Ovary (tissue), 3 donors: ENCODE results near the gene CSF1R.

Source experiments
- EP300 ChIP-seq: sonication (generic); formaldehyde crosslinking; IDR thresholded peaks from one replicate; pipeline ENCODE4 v1.6.1; 2017; ENCODE audit warnings: antibody characterized with exemption
- TF ChIP-seq, protein P1 (sequence below), 3 donors: fragments of 450-650 bp in 2 of 3; fragments of 200-600 bp in 1 of 3; IDR thresholded peaks; one replicate each; pipeline versions ENCODE4 v1.5.1 to v1.8.0; 2016 to 2022; ENCODE audit warnings: antibody characterized with exemption in 3 of 3, mild to moderate bottlenecking in 1 of 3
- donor health status: DM: no; HTN: no; CAD: no.

DNA sequence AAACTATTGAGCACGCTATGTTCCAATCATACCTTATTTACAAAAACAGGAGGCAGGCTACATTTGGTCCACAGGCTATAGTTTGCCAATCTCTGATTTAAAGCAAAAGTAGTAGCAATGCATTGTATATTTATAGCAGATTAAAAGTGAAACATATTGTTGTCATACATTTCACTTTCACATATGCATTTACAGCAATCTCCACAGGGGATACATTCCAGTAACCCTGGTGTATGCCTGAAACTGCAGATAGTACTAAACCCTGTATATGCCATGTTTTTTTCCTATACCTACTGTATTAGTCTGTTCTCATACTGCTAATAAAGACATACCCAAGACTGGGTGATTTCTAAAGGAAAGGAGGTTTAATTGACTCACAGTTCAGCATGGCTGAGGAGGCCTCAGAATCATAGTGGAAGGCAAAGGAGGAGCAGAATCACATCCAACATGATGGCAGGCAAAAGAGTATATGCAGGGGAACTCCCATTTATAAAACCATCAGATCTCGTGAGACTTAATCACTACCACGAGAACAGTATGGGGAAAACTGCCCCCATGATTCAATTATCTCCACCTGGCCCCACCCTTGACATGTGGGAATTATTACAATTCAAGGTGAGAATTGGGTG, 5.9 kb upstream of the CSF1R start:
- TF ChIP-seq, protein P1, sequence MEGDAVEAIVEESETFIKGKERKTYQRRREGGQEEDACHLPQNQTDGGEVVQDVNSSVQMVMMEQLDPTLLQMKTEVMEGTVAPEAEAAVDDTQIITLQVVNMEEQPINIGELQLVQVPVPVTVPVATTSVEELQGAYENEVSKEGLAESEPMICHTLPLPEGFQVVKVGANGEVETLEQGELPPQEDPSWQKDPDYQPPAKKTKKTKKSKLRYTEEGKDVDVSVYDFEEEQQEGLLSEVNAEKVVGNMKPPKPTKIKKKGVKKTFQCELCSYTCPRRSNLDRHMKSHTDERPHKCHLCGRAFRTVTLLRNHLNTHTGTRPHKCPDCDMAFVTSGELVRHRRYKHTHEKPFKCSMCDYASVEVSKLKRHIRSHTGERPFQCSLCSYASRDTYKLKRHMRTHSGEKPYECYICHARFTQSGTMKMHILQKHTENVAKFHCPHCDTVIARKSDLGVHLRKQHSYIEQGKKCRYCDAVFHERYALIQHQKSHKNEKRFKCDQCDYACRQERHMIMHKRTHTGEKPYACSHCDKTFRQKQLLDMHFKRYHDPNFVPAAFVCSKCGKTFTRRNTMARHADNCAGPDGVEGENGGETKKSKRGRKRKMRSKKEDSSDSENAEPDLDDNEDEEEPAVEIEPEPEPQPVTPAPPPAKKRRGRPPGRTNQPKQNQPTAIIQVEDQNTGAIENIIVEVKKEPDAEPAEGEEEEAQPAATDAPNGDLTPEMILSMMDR (IDR thresholded peaks at IDR 0.05) = no peak
- TF ChIP-seq EP300 = no peak
